Lower leg skin (tissue), 3 donors: ENCODE results near the gene CNEP1R1.

ENCODE experiments used
- CTCF ChIP-seq, 3 donors: fragments of 450-650 bp; IDR thresholded peaks; one replicate each; pipeline ENCODE4 v1.5.1; 2016; ENCODE audit warnings: antibody characterized with exemption in 3 of 3, mild to moderate bottlenecking in 3 of 3, moderate library complexity in 2 of 3
- POLR2A ChIP-seq, 2 donors: fragments of 450-650 bp; IDR thresholded peaks; one replicate each; pipeline ENCODE4 v1.6.1; 2016 to 2017; ENCODE audit warnings: antibody characterized with exemption in 2 of 2, mild to moderate bottlenecking in 1 of 2, moderate library complexity in 1 of 2

- TF ChIP-seq CTCF (IDR thresholded peaks at IDR 0.05), result no peak
- TF ChIP-seq POLR2A (IDR thresholded peaks at IDR 0.05), result no peak
These were observed 17.3 kb upstream of the CNEP1R1 start for GRCh38 chr16:50007744-50008143.
